Right forelimb (tissue), 1 donor: Measurements from ENCODE around the gene DBNDD1.
"Not testable (repeated sequence)": the region's sequence is repeated elsewhere in the genome, so short reads cannot be mapped to it uniquely, and the experiment has no call there.

Source experiments
- DNase-seq: peaks from one replicate; pipeline ENCODE4 v3.0.0-alpha.2; 2018

DBNDD1 gene

GRCh38 chr16:89986600-89986999, 32.7 kb downstream of the DBNDD1 start:
- DNase-seq: no peak

GRCh38 chr16:89985219-89985618, 34.0 kb downstream of the DBNDD1 start:
- no peak for DNase-seq

- no peak for DNase-seq
These were observed 35.0 kb downstream of the DBNDD1 start for GRCh38 chr16:89984216-89984615.

GRCh38 chr16:89983536-89983935, 35.7 kb downstream of the DBNDD1 start:
- no peak for DNase-seq

- no peak for DNase-seq
These were observed 36.9 kb downstream of the DBNDD1 start for GRCh38 chr16:89982318-89982717.

DNA sequence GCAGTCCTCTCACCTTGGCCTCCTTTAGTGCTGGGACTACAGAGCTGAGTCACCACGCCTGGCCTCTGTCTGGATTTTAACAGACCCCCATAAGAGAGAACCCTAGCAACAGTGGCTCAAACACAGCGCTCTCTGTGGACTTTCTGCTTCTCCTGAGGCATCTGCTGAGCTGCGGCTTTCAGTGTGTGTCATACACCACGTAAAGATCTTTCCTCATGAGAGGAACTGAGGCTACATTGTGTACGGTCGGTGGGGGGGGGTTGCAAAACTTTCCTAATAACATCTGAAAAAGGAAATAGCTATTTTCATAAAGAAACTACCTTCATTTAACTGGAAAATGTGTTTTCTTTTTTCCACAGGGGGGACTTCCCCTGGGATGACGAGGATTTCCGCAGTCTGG, 37.8 kb downstream of the DBNDD1 start:
- no peak for DNase-seq

DNA sequence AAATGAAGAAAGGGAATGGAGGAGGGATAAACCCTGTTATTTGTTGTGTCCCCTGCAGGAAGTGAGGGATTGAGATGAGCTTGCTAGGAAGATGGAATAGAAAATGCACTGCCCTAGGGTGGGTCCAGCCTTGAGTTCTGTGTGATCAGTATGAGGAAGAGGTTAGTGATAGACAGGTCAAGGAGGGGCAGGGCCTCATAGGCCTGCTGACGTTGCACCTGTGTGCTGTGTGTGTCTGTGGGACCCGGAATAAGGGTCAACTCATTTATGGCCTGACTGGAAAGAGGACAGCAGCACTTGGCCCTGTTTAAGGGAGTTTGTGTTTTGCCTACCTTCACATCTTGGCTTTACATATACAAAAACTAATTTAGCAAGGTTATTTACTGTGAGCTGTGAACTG, 44.4 kb downstream of the DBNDD1 start:
- DNase-seq: no peak

DNA sequence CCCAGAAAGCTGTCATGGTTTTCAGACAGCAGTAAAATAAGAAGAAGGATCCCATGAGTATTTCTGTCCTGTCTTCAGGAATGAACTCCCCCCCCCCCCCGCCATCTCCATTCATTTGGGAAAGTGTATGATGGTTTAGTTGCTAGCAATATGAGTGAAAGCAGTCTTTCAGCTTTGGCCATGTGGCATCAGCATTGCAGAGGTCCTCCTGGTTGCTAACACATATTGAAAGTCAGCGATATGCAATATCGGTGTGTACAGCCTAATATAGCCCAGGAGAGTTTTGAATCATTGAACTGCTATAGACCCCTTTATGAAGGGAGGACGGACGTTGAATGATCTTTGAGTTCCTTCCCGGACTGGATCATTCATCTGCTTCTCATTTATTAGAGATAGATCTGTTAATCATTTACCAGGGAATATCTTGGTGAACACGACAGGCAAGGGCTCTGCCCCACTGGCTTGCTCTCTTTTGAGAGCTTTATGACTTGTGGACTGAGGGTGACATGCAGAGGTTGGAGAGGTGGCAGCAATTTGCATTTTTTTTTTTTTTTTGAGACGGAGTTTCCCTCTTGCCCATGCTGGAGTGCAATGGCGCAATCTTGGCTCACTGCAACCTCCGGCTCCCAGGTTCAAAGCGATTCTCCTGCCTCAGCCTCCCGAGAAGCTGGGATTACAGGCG, 45.5 kb downstream of the DBNDD1 start:
- no peak for DNase-seq

GRCh38 chr16:89973235-89973634, 46.0 kb downstream of the DBNDD1 start:
- no peak for DNase-seq

- peak; percentile 96 for DNase-seq
These were observed 46.7 kb downstream of the DBNDD1 start for GRCh38 chr16:89972244-89973234.

DNA sequence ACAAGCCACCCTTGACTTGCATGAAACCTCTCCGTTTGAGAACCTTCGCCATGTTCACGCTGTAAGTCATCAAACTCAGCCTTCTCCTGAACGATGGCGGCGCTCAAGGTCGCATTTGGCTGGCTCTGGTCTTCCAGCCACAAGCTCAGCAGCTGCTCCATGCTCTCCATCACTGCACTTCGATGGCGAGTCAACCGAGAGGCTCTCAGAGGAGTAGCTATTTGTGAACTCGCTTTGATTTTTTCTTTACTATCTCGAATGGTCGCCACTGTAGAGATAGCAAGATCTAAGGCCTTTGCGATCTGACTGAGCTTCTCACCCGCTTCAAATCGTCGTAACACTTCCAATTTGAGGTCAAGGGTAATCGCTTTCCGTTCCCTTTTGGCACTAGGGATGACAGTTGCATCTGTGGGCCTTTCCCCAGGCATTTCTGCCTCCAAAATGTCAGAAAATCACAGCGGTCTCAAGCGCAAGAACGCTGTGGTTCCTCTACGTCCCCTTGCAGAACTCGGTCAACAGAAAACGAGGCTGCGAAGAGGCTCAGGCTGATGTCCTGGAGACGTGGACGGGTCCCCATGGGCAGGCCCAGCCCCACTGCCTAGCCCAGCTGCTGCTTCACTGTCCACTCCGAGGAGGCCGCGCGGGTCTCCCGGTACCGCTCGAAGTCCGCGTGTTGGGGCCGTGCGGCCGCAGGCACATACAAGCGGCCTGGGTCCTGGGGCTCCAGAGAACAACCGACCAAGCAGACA, 47.6 kb downstream of the DBNDD1 start:
- no peak for DNase-seq

DNA sequence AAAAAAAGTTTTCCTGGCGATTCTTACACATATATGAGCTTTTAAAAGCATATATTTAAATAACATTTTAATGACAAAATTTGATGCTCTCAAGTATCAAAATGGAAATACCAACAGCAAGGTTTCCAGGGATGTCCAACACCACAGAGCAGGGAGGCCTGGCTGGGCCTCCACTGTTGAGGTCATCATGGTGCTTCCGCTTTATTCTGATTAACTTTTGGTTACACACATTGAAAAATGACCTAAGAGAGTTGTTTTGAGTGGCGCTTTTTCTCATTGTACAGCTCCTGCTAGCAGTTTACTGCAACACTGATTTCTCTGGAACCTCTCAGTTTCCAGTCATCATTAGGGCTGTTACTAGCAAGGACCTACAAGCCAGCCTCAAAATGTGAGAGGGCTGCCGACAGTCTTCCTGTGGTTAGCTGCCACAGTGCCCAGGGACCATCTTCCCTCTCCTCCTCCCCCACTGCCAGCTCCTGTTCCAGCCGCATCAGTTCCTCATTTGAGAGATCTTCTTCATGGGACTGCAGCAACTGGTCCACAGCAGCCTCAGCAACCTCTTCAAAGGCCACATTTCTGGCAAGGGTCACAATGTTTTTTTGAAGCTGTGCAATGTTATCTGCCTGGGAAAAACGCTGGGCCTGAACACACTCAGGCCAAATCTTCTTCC, 49.4 kb downstream of the DBNDD1 start:
- DNase-seq: no peak

GRCh38 chr16:89968074-89968473, 51.2 kb downstream of the DBNDD1 start:
- DNase-seq: not testable (repeated sequence)

DNA sequence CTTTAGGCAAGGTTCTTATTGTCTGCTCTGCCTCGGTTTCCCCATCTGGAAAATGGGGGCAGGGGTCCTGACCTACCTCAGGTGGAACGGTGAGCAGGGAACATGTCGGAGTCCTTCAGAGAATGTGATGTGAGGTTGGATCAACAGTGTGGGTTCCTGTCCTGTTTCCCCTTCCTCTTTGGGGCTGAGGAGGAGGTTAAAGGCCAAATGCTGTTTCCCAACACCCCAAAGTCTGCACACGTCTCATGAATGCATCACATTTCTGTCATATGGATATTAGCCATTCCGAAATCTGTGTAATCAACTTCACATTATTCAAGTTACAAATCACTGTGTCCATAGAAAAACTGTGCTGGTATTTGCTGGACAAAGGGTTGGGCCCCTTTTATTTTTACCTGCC, 51.8 kb downstream of the DBNDD1 start:
- not testable (repeated sequence) for DNase-seq

GRCh38 chr16:89966756-89967155, 52.5 kb downstream of the DBNDD1 start:
- no peak for DNase-seq

- no peak for DNase-seq
These were observed 53.6 kb downstream of the DBNDD1 start for GRCh38 chr16:89965447-89966225.

- no peak for DNase-seq
These were observed 55.1 kb downstream of the DBNDD1 start for GRCh38 chr16:89964201-89964600.

DNA sequence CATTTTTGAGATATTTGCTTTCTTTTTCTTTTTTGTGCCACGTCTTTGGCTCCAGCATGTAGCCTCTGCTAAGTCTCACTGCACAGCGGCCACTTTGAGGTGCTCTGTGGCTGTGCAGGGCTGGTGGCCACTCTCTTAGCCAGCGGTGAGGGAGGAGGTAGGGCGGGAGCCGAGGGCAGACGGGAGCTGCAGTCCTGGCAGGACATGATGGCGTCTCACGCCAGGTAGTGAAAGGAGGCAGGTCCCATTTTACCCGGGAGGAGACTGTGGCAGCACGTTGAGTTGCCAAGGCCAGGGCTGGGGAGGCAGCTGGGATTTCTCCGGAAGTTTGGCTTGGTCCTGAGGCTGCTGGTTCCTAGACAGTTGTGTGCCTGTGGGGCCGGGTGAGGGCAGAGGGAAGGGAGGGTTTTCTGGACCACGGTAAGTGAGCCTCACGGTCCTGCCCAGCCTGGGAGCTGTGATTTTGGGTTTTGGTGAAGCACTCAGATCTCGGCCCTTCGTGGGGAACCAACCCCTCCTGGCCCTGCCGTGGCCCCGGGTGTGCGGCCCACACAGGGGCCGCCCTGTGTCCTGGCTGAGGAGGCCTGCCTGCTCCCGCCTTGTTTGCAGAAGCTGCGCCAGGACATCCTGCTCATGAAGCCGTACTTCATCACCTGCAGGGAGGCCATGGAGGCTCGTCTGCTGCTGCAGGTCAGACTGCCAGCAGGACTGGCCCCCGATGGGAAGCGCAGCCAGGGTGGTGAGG, 56.3 kb downstream of the DBNDD1 start:
- no peak for DNase-seq

DNA sequence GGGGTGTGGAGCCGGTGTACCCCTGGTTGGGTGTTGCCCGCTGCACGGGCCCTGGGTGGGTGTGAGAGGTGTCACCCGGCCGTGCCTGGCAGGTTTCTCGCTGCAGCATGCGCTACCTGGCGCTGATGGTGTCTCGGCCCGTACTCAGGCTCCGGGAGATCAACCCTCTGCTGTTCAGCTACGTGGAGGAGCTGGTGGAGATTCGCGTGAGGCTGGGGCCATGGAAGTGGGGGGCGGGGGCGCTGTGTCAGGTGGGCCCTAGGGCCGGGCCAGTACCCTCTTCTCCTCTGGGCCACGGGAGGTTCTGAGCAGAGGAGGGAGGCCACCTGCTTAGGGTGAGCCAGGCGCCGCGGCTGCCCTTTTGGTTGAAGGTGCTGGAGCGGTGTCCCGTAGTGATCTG, 57.3 kb downstream of the DBNDD1 start:
- no peak for DNase-seq

DNA sequence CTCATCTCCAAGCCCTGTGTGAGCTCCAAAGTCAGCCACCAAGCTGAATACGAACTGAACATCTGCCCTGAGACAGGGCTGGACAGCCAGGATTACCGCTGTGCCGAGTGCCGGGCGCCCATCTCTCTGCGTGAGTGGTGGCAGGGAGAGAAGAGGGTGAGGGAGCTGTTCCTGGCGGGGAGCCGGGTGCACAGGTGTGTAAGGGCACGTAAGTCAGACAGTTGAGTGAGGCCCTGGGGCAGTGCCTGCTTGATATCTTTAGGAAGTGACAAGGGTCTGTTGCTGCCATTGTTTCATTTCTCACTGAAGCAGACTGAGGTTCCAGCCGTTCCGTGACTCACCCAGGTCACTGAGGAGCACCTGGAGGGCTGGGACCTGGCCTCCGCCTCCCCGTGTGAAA, 58.3 kb downstream of the DBNDD1 start:
- DNase-seq: no peak

DNA sequence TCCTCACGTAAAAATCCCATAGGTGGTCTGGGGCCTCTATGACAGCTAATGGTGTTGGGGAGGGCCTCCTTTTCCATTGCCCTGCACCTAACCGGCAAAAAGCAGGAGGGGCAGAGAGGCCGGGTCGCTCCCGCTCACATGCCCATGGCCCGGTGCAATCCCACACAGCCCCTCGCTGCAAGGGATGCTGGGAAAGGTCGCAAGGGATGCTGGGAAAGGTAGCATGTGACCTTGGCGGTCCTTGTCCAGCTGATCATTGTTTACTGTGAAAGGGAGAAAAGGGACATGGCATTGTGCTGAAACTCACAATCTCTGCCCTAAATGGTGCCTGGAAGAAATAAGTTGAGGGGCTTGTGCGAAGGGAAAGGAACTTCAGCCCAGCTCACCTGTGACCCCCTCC, 60.7 kb downstream of the DBNDD1 start:
- no peak for DNase-seq
